GM21367 (cell line): ENCODE results near the gene TMEM240.
"Not testable (repeated sequence)": the region's sequence is repeated elsewhere in the genome, so short reads cannot be mapped to it uniquely, and the experiment has no call there.

Source experiments
- ATAC-seq: cut with Tn5 transposase; IDR thresholded peaks from one replicate; pipeline ENCODE4 v1.9.1; 2021; ENCODE audit not compliant: unreplicated experiment

TMEM240 gene

GRCh38 chr1:1505801-1506200, 34.6 kb downstream of the TMEM240 start:
- ATAC-seq: not testable (repeated sequence)

- ATAC-seq: not testable (repeated sequence)
Measured at GRCh38 chr1:1505366-1505798, 35.0 kb downstream of the TMEM240 start.

GRCh38 chr1:1504777-1505365, 35.6 kb downstream of the TMEM240 start:
- not testable (repeated sequence) for ATAC-seq

- not testable (repeated sequence) for ATAC-seq
Measured at GRCh38 chr1:1495461-1495975, 44.9 kb downstream of the TMEM240 start.

- not testable (repeated sequence) for ATAC-seq
Measured at GRCh38 chr1:1494311-1494710, 46.1 kb downstream of the TMEM240 start.

GRCh38 chr1:1491601-1492000, 48.8 kb downstream of the TMEM240 start:
- no peak for ATAC-seq

GRCh38 chr1:1490633-1491230, 49.7 kb downstream of the TMEM240 start:
- ATAC-seq: no peak

- no peak for ATAC-seq
Measured at GRCh38 chr1:1489861-1490260, 50.6 kb downstream of the TMEM240 start.

- ATAC-seq: no peak
Measured at GRCh38 chr1:1489231-1489630, 51.2 kb downstream of the TMEM240 start.

GRCh38 chr1:1487701-1488100, 52.7 kb downstream of the TMEM240 start:
- ATAC-seq: no peak

GRCh38 chr1:1485755-1486317, 54.6 kb downstream of the TMEM240 start:
- not testable (repeated sequence) for ATAC-seq

GRCh38 chr1:1484976-1485750, 55.3 kb downstream of the TMEM240 start:
- ATAC-seq: not testable (repeated sequence)
